Gastrocnemius medialis (tissue), 4 donors: Measurements from ENCODE around the gene SH3GL3.

Experiments
- CTCF ChIP-seq, 5 experiments: fragments of 450-650 bp in 3 of 5; fragments of 200-600 bp in 2 of 5; sonication (generic) in 2 of 5; IDR thresholded peaks in 4 of 5; conservative IDR thresholded peaks in 1 of 5; 1 replicate in 4 of 5; 2 replicates in 1 of 5; pipeline ENCODE4 v1.5.1; 2016 to 2019; ENCODE audit warnings: antibody characterized with exemption in 5 of 5, mild to moderate bottlenecking in 3 of 5, moderate library complexity in 3 of 5
- POLR2A ChIP-seq, 2 donors: fragments of 450-650 bp; IDR thresholded peaks; one replicate each; pipeline ENCODE4 v1.6.1; 2017; ENCODE audit warnings: antibody characterized with exemption in 2 of 2, mild to moderate bottlenecking in 2 of 2, moderate library complexity in 2 of 2

GRCh38 chr15:83487519-83487918 lies 40.4 kb downstream of the SH3GL3 start:
- no peak for TF ChIP-seq CTCF (IDR thresholded peaks at IDR 0.05 in 4 of 5, conservative IDR thresholded peaks at IDR 0.05 in 1 of 5)
- no peak for TF ChIP-seq POLR2A (IDR thresholded peaks at IDR 0.05)
